GM21390 (cell line): ENCODE measurements around the gene GREB1.

Experiments
- ATAC-seq: cut with Tn5 transposase; IDR thresholded peaks from one replicate; pipeline ENCODE4 v1.9.1; 2021; ENCODE audit not compliant: unreplicated experiment

GREB1 gene

DNA sequence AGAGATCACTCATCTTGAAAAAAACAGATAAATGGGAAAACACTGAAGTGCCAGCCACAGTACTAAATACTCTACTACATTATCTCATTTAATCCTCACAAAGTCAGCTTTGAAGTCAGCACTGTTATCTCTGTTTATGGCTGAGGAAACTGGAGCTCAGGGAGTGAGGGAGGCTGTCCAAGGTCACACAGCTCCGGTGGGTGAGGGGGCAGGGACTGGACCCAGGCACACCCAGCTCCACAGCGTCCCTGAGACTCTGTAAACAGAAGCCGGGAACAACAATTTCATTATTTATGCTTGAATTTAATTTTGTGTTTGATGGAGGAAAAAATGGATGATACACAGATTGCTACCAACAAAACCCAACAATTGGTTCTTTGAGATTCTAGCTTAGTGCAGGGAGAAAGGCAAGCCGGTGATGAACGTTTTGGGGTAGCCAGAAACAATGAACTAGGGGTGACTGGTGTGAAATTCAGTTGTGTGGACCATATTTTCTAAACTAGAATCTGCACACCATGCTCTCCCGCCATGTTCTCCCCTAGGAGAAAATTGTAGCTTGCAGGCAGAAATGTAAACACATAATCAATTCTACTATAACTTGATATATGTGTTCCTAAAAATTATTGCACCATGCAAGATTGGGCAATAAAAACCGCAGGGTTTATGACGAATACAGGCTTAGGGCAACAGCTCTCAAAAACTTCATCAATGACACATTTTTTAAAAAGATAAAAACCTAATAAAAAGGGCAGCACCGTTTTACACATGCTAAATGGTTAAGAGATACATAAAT lies at the start of gene GREB1:
Gene GREB1, plus strand, starts transcription at position 768 of the 793 bp plus-strand sequence. CDS start 22,570 bp downstream, outside the sequence.
- no peak for ATAC-seq

GRCh38 chr2:11488809-11489208 lies 45.0 kb upstream of the GREB1 start:
- no peak for ATAC-seq

DNA sequence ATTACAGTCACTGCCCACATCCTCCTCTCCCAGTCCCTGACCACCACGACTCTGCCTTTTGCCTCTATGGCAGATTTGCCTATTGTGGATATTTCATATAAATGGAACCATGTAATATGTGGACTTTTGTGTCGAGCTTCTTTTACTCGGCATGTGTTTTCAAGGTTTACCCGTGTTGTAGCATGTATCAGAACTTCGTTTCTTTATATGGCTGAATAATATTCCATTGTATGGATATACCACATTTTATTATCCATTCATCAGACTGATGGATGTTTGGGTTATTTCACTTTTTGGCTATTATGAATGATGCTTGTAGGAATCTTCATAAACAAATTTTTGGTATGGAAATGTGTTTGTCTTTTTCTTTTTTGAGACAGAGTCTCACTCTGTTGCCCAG lies 43.7 kb upstream of the GREB1 start:
- ATAC-seq: no peak

DNA sequence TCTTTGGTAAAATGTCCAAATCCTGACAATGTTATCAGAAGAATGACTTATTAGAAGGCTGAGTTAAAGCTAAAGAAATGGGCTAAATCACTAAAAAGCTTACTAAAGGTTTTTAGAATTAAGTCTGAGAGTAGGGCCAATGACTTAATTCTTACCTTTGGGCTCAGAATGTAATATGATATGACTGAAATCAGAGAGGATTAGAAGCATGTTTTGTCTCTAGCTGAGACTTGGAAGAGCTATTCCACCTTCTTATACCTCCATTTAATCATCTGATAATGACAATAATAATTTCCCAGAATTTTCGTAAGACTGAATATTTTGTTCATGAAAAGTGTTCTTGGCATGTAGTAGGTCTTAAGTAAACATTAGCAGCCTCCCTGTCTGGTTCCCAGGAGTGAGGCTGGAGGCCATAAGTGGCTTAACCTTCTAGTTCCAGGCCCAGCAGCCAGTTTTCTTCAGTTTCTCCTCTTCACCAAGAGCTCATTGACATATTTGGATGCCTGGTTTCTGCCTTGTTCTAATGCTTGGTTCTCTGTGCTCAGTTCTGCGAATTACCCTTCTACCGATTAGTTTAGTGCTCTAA lies 42.4 kb upstream of the GREB1 start:
- no peak for ATAC-seq

DNA sequence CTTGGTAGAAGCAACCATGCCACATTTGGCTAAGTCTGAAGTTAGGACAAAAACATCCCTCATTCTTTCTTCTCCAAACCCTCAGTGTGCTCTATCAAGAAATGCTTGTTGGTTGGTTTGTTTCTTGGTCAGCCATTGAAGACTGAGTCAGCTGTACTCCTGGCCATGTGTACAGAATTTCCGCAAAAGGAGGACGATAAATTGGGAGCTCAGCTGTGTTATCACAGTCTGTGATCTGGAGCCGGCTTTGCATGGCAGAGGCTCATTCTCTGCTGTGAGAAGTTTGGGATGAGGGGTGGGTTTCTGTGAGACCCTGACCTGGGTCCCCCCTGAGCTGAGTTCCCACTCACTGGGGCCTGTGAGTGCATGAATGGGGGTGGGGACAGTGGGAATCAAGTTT lies 41.6 kb upstream of the GREB1 start:
- ATAC-seq: no peak

DNA sequence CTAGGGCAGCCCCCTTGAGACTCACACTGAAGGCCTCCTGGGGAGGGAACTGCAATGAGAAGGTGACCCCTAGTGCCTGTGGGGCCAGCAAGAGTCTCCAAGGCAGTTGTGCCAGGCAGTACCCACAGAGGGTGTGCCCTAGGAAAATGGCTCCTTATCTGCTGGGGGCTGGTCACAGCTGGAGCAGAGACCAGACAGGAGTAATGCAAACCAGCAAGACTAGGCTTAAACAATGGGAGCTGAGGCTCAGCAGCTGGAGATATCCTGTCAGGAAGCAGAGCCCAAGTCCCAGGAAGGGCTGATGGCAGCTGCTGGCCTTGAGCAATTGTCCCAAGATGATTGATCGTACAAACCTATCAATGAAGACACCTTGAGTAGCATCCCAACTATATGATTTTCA lies 41.1 kb upstream of the GREB1 start:
- ATAC-seq: no peak

- no peak for ATAC-seq
These were observed 40.6 kb upstream of the GREB1 start for GRCh38 chr2:11493282-11493681.

GRCh38 chr2:11494310-11494709 lies 39.5 kb upstream of the GREB1 start:
- ATAC-seq: no peak

DNA sequence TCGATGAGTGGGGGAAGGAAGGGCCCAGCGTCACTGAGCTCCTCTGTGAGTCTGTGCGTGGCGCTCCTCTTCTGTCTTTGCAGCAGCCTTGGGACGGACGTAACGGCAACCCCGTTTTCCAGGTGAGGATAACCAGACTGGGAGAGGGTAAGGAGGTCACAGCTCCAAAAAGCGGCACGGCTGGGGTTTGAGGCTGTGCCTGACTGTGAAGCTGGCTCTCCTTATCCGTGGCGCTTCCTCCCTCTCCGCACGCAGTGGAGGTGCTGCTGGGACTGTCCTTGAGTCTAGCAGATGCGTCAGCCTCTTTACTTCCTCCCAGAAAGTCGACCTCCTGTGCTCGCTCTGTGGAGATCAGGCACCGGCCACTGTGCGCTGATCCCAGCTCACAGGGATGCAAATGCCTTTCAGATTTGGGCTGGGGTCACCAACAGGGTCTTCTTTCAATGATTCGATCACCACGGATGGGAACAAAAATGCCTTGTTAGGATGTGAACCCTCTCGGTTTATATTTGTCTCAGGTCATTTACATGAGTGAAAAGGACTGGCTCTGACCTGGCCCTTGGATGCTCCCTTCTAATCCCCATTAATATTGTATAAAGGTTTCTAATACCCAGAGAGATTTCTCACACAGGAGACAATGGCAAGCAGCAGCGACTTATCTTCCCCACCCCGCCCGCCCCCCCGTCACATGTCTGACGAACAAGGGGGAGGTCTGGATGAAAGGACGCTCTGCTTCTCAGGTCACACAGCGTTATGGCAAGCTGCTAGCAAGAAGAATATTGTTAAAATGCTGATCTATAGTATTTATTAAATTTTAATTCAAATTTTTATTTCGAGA lies 37.8 kb upstream of the GREB1 start:
- ATAC-seq: no peak

DNA sequence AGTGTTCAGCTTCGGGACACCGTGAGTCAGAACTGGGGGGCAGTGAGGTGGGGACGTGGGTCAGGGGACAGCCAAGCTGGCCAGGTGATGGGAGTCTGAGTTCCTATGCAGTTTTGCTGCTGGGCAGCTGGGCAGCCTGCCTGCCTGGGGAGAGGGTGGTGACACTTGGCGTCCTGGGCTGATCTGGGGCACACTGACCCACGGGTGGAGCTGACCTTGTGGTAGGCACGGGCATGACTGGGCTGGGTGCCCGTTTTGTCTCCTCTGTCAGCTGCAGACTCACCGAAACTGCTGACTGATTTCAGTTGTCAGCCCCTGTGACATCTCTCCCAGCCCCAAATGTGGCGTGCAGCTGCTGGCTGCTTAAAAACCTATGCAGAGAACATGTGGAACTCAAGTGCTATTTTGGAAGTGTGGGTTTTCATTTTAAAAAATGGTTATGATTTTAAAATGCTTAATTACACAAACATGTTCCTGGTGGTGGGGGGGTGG lies 35.3 kb upstream of the GREB1 start:
- ATAC-seq: peak; percentile 86

GRCh38 chr2:11499081-11499743 lies 34.6 kb upstream of the GREB1 start:
- ATAC-seq: no peak

DNA sequence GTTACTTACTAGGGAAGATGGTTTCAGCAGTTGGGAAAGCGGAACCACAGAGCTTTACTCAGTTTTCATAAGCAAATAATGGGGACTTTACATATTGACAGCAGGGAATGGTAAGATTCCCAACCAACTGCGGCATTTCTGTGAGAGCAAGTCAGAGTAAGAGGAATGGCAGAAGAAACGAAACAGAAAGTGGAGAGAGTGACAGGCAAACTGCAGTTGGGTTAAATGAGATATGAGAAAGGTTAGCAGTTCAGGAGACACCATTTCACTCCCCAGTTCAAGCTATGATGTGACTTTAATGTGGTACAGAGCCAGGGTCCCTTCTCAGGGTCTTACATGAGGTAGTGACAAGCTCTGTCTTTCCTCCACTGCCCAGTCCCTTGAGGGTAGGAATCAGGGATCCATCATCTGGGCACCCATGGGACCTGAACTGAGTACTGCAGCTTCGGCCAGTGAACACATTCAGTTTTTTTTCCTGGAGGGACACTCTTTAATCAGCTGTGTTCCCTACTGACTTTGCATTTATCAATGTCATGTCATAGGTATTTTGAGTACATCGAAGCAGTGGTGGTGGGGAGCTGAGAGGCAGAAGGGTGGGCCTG lies 33.0 kb upstream of the GREB1 start:
- peak; percentile 47 for ATAC-seq

GRCh38 chr2:11502740-11503292 lies 31.0 kb upstream of the GREB1 start:
- ATAC-seq: no peak

GRCh38 chr2:11503354-11503927 lies 30.4 kb upstream of the GREB1 start:
- no peak for ATAC-seq

GRCh38 chr2:11505652-11506610 lies 27.9 kb upstream of the GREB1 start:
- peak; percentile 80 for ATAC-seq

- ATAC-seq: no peak
These were observed 27.3 kb upstream of the GREB1 start for GRCh38 chr2:11506611-11506969.

DNA sequence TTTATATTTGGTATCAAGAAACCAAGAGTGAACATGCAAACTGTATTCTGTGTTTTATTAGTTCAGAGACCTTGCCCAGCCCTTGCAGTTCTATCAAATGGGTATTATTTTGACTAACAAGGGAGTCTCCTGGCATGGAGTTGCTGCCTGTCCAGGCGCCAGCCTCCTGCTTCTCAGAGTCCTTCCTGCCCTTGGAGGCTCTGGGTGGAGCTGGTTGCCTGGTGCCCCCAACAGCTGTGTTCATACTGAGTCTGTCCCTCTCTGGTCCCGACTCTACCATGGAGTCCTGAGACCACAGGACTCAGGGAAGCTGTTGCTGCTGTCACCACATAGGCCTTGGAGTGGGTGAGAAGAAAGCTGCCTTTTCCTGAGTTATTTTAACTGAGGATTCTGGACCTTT lies 26.3 kb upstream of the GREB1 start:
- no peak for ATAC-seq

GRCh38 chr2:11508279-11508678 lies 25.6 kb upstream of the GREB1 start:
- ATAC-seq: no peak
